ES-I3 (cell line): ENCODE results near the gene GJE1.
"Not testable (repeated sequence)": the region's sequence is repeated elsewhere in the genome, so short reads cannot be mapped to it uniquely, and the experiment has no call there.

Experiments used
- H3K36me3 ChIP-seq: 2 replicates; pipeline ENCODE4 v1.6.1; 2013; ENCODE audit warnings: mild to moderate bottlenecking, low read length, control low read depth, moderate library complexity; ENCODE audit not compliant: insufficient read depth
- H3K4me1 ChIP-seq: 2 replicates; pipeline ENCODE4 v1.6.1; 2013; ENCODE audit warnings: mild to moderate bottlenecking, control low read depth, low read length; ENCODE audit not compliant: insufficient read depth
- H3K9ac ChIP-seq: 2 replicates; pipeline ENCODE4 v1.6.1; 2013; ENCODE audit warnings: low read depth, mild to moderate bottlenecking, low read length, moderate library complexity
- H3K9me3 ChIP-seq: 2 replicates; pipeline ENCODE4 v1.6.1; 2013; ENCODE audit warnings: mild to moderate bottlenecking, low read length, moderate library complexity; ENCODE audit not compliant: control insufficient read depth, insufficient read depth

Gene GJE1

GRCh38 chr6:142152746-142153145 lies 20.0 kb downstream of the GJE1 start:
- no peaks in the 10 kb centered on the region for H3K36me3 ChIP-seq
- no peak overlapping the region for H3K9ac ChIP-seq
- H3K4me1 ChIP-seq = peaks cover 17% of the 10 kb centered on the region
- H3K9me3 ChIP-seq = no peaks in the 10 kb centered on the region

- Histone ChIP-seq H3K4me1 (peaks cover 15% of the 10 kb centered on the region), H3K36me3 (no peaks in the 10 kb centered on the region), H3K9me3 (no peaks in the 10 kb centered on the region), H3K9ac (no peak overlapping the region)
Measured at GRCh38 chr6:142153196-142153595, 20.5 kb downstream of the GJE1 start.

- Histone ChIP-seq H3K4me1 (peaks cover 11% of the 10 kb centered on the region), H3K9me3 (no peaks in the 10 kb centered on the region), H3K9ac (no peak overlapping the region), H3K36me3 (no peaks in the 10 kb centered on the region)
Measured at GRCh38 chr6:142154336-142154735, 21.6 kb downstream of the GJE1 start.

GRCh38 chr6:142155091-142155490 lies 22.4 kb downstream of the GJE1 start:
- Histone ChIP-seq H3K9me3 (no peaks in the 10 kb centered on the region), H3K9ac (no peak overlapping the region), H3K36me3 (no peaks in the 10 kb centered on the region), H3K4me1 (peaks cover 11% of the 10 kb centered on the region)

- H3K9ac ChIP-seq = no peak overlapping the region
- H3K4me1 ChIP-seq = peaks cover 11% of the 10 kb centered on the region
- H3K36me3 ChIP-seq = no peaks in the 10 kb centered on the region
- no peaks in the 10 kb centered on the region for H3K9me3 ChIP-seq
Measured at GRCh38 chr6:142155895-142156757, 23.4 kb downstream of the GJE1 start.

- H3K9me3 ChIP-seq, H3K9ac ChIP-seq, H3K36me3 ChIP-seq: not testable (repeated sequence)
- H3K4me1 ChIP-seq = peaks cover 11% of the 10 kb centered on the region
Measured at GRCh38 chr6:142156758-142157068, 24.0 kb downstream of the GJE1 start.

GRCh38 chr6:142162780-142163179 lies 30.1 kb downstream of the GJE1 start:
- no peak overlapping the region for H3K9ac ChIP-seq
- H3K4me1 ChIP-seq = no peaks in the 10 kb centered on the region
- no peaks in the 10 kb centered on the region for H3K9me3 ChIP-seq
- H3K36me3 ChIP-seq = no peaks in the 10 kb centered on the region

GRCh38 chr6:142165227-142165626 lies 32.5 kb downstream of the GJE1 start:
- Histone ChIP-seq H3K9ac (no peak overlapping the region), H3K9me3 (no peaks in the 10 kb centered on the region), H3K4me1 (no peaks in the 10 kb centered on the region), H3K36me3 (no peaks in the 10 kb centered on the region)

GRCh38 chr6:142167071-142167470 lies 34.3 kb downstream of the GJE1 start:
- Histone ChIP-seq H3K36me3 (no peaks in the 10 kb centered on the region), H3K9me3 (no peaks in the 10 kb centered on the region), H3K9ac (no peak overlapping the region), H3K4me1 (no peaks in the 10 kb centered on the region)

GRCh38 chr6:142167486-142167885 lies 34.8 kb downstream of the GJE1 start:
- no peak overlapping the region for H3K9ac ChIP-seq
- H3K4me1 ChIP-seq = no peaks in the 10 kb centered on the region
- no peaks in the 10 kb centered on the region for H3K36me3 ChIP-seq
- no peaks in the 10 kb centered on the region for H3K9me3 ChIP-seq

- no peaks in the 10 kb centered on the region for H3K36me3 ChIP-seq
- H3K9me3 ChIP-seq = no peaks in the 10 kb centered on the region
- H3K4me1 ChIP-seq = no peaks in the 10 kb centered on the region
- no peak overlapping the region for H3K9ac ChIP-seq
Measured at GRCh38 chr6:142171351-142171750, 38.6 kb downstream of the GJE1 start.

- Histone ChIP-seq H3K36me3 (no peaks in the 10 kb centered on the region), H3K9ac (no peak overlapping the region), H3K9me3 (no peaks in the 10 kb centered on the region), H3K4me1 (no peaks in the 10 kb centered on the region)
Measured at GRCh38 chr6:142172758-142173157, 40.0 kb downstream of the GJE1 start.

GRCh38 chr6:142173980-142174379 lies 41.3 kb downstream of the GJE1 start:
- H3K9ac ChIP-seq = no peak overlapping the region
- no peaks in the 10 kb centered on the region for H3K4me1 ChIP-seq
- H3K9me3 ChIP-seq = no peaks in the 10 kb centered on the region
- no peaks in the 10 kb centered on the region for H3K36me3 ChIP-seq

- Histone ChIP-seq H3K9ac (no peak overlapping the region), H3K4me1 (no peaks in the 10 kb centered on the region), H3K36me3 (no peaks in the 10 kb centered on the region), H3K9me3 (no peaks in the 10 kb centered on the region)
Measured at GRCh38 chr6:142174703-142175102, 42.0 kb downstream of the GJE1 start.

- no peak overlapping the region for H3K9ac ChIP-seq
- no peaks in the 10 kb centered on the region for H3K36me3 ChIP-seq
- no peaks in the 10 kb centered on the region for H3K4me1 ChIP-seq
- no peaks in the 10 kb centered on the region for H3K9me3 ChIP-seq
Measured at GRCh38 chr6:142178129-142178528, 45.4 kb downstream of the GJE1 start.
